HG02763 (cell line): ENCODE results near the gene ANKEF1.
A peak's percentile ranks its signal among the peaks of the same experiment; 100 is the strongest.

Source experiments
- ATAC-seq: cut with Tn5 transposase; IDR thresholded peaks from one replicate; pipeline ENCODE4 v1.9.1; 2021; ENCODE audit warnings: mild to moderate bottlenecking, moderate library complexity; ENCODE audit not compliant: unreplicated experiment

Gene ANKEF1

GRCh38 chr20:10078403-10078802 lies 43.6 kb downstream of the ANKEF1 start:
- no peak for ATAC-seq

GRCh38 chr20:10079964-10080363 lies 45.2 kb downstream of the ANKEF1 start:
- ATAC-seq = no peak

- no peak for ATAC-seq
Observed at GRCh38 chr20:10080574-10080973, 45.8 kb downstream of the ANKEF1 start.

- no peak for ATAC-seq
Observed at GRCh38 chr20:10089871-10090587, 55.2 kb downstream of the ANKEF1 start.

- peak; percentile 51 for ATAC-seq
Observed at GRCh38 chr20:10090588-10091166, 55.9 kb downstream of the ANKEF1 start.

GRCh38 chr20:10093087-10093591 lies 58.4 kb downstream of the ANKEF1 start:
- ATAC-seq = no peak

- no peak for ATAC-seq
Observed at GRCh38 chr20:10094566-10095173, 59.9 kb downstream of the ANKEF1 start.

GRCh38 chr20:10096790-10097189 lies 62.0 kb downstream of the ANKEF1 start:
- ATAC-seq = no peak

GRCh38 chr20:10105046-10105445 lies 70.3 kb downstream of the ANKEF1 start:
- ATAC-seq = no peak
